H9 (cell line): Measurements from ENCODE around the gene TMEM131. TPM values are rescaled to one million over a fixed set of nuclear protein-coding genes. Genes with fewer than 3 reads are reported as not detected.

Experiments used
- DNase-seq: peaks from one replicate; pipeline ENCODE4 v3.0.0-alpha.2; 2017
- H2AFZ ChIP-seq: one replicate; pipeline ENCODE4 v1.6.1; 2013; ENCODE audit warnings: mild to moderate bottlenecking, low read length, control low read depth, moderate library complexity
- H2AK5ac ChIP-seq: 2 replicates; pipeline ENCODE4 v1.6.1; 2013; ENCODE audit warnings: low read length, control low read depth, mixed read lengths; ENCODE audit not compliant: insufficient read length
- H2BK120ac ChIP-seq: one replicate; pipeline ENCODE4 v1.6.1; 2013; ENCODE audit warnings: low read depth, mild to moderate bottlenecking, low read length, control low read depth, inconsistent platforms; ENCODE audit not compliant: poor library complexity, severe bottlenecking
- H2BK12ac ChIP-seq: 2 replicates; pipeline ENCODE4 v1.6.1; 2013; ENCODE audit warnings: low read length, control low read depth, mixed read lengths, low read depth; ENCODE audit not compliant: insufficient read length
- H2BK15ac ChIP-seq: 2 replicates; pipeline ENCODE4 v1.6.1; 2013; ENCODE audit warnings: low read depth, low read length, control low read depth
- H2BK20ac ChIP-seq: one replicate; pipeline ENCODE4 v1.6.1; 2013; ENCODE audit warnings: low read depth, mild to moderate bottlenecking, low read length, control low read depth, inconsistent platforms; ENCODE audit not compliant: poor library complexity, severe bottlenecking
- H2BK5ac ChIP-seq: 2 replicates; pipeline ENCODE4 v1.6.1; 2013; ENCODE audit warnings: low read length, control low read depth, mixed read lengths; ENCODE audit not compliant: insufficient read length
- H3K14ac ChIP-seq: 2 replicates; pipeline ENCODE4 v1.6.1; 2013; ENCODE audit warnings: low read length, control low read depth; ENCODE audit not compliant: insufficient read depth
- H3K18ac ChIP-seq: 2 replicates; pipeline ENCODE4 v1.6.1; 2013; ENCODE audit warnings: low read depth, mild to moderate bottlenecking, mixed read lengths, low read length, control low read depth; ENCODE audit not compliant: insufficient read length
- H3K23ac ChIP-seq: 2 replicates; pipeline ENCODE4 v1.6.1; 2013; ENCODE audit warnings: low read length, control low read depth, mixed read lengths, low read depth; ENCODE audit not compliant: insufficient read length
- H3K23me2 ChIP-seq: 2 replicates; pipeline ENCODE4 v1.6.1; 2013; ENCODE audit warnings: low read depth, mild to moderate bottlenecking, mixed read lengths, low read length, control low read depth; ENCODE audit not compliant: insufficient read length, poor library complexity, severe bottlenecking
- H3K27ac ChIP-seq: 2 replicates; pipeline ENCODE4 v1.5.1; 2013; ENCODE audit warnings: low read length, control low read depth, mixed read lengths, low read depth; ENCODE audit not compliant: insufficient read length
- H3K27me3 ChIP-seq: 2 replicates; pipeline ENCODE4 v1.6.1; 2013; ENCODE audit warnings: low read length, control low read depth, inconsistent platforms; ENCODE audit not compliant: insufficient read depth
- H3K4ac ChIP-seq: 2 replicates; pipeline ENCODE4 v1.6.1; 2013; ENCODE audit warnings: low read depth, mild to moderate bottlenecking, control low read depth, inconsistent platforms, low read length, moderate library complexity
- H3K4me1 ChIP-seq: 2 replicates; pipeline ENCODE4 v1.6.1; 2013; ENCODE audit warnings: low read length, control low read depth, inconsistent platforms; ENCODE audit not compliant: insufficient read depth
- H3K4me2 ChIP-seq: 2 replicates; pipeline ENCODE4 v1.6.1; 2013; ENCODE audit warnings: low read length, control low read depth, mixed read lengths; ENCODE audit not compliant: insufficient read length, insufficient read depth
- H3K56ac ChIP-seq: 2 replicates; pipeline ENCODE4 v1.6.1; 2013; ENCODE audit warnings: low read depth, mild to moderate bottlenecking, mixed read lengths, low read length, control low read depth; ENCODE audit not compliant: insufficient read length
- H3K79me1 ChIP-seq: 2 replicates; pipeline ENCODE4 v1.6.1; 2013; ENCODE audit warnings: low read depth, mild to moderate bottlenecking, moderate library complexity, low read length, control low read depth, inconsistent platforms; ENCODE audit not compliant: insufficient read depth, poor library complexity, severe bottlenecking
- H3K79me2 ChIP-seq: 2 replicates; pipeline ENCODE4 v1.6.1; 2013; ENCODE audit warnings: low read length, control low read depth, inconsistent platforms; ENCODE audit not compliant: insufficient read depth
- H3K9ac ChIP-seq: 2 replicates; pipeline ENCODE4 v1.6.1; 2013; ENCODE audit warnings: low read length, control low read depth, mixed read lengths; ENCODE audit not compliant: insufficient read length; ENCODE audit errors: extremely low read depth
- H3K9me3 ChIP-seq: one replicate; pipeline ENCODE4 v1.6.1; 2013; ENCODE audit warnings: low read depth, low read length, inconsistent platforms; ENCODE audit not compliant: control insufficient read depth
- H3T11ph ChIP-seq: one replicate; pipeline ENCODE4 v1.6.1; 2013; ENCODE audit warnings: mild to moderate bottlenecking, low read length, control low read depth, inconsistent platforms
- H4K20me1 ChIP-seq: one replicate; pipeline ENCODE4 v1.6.1; 2013; ENCODE audit not compliant: control insufficient read depth, insufficient read length, insufficient read depth
- H4K5ac ChIP-seq: 2 replicates; pipeline ENCODE4 v1.6.1; 2013; ENCODE audit warnings: low read depth, mild to moderate bottlenecking, mixed read lengths, low read length, control low read depth; ENCODE audit not compliant: insufficient read length
- H4K8ac ChIP-seq: replicated peaks from 2 replicates; pipeline ENCODE4 v1.6.1; 2013; ENCODE audit warnings: low read length, control low read depth, mixed read lengths, low read depth; ENCODE audit not compliant: insufficient read length
- H4K91ac ChIP-seq: 2 replicates; pipeline ENCODE4 v1.6.1; 2013; ENCODE audit warnings: low read depth, mild to moderate bottlenecking, moderate library complexity, mixed read lengths, low read length, control low read depth; ENCODE audit not compliant: insufficient read length
- H3K27ac Mint-ChIP-seq, 3 experiments: 2 replicates in 2 of 3; 3 replicates in 1 of 3; pipeline ENCODE4 v1.8.0; 2020 to 2021; ENCODE audit warnings: mixed read lengths in 3 of 3, mild to moderate bottlenecking in 1 of 3, moderate library complexity in 1 of 3
- H3K27me3 Mint-ChIP-seq: 2 replicates; pipeline ENCODE4 v1.8.0; 2021; ENCODE audit warnings: low read depth, mild to moderate bottlenecking, moderate library complexity, mixed read lengths
- H3K36me3 Mint-ChIP-seq, 3 experiments: 2 replicates in 2 of 3; 3 replicates in 1 of 3; pipeline ENCODE4 v1.8.0; 2020 to 2021; ENCODE audit warnings: low read depth in 3 of 3, mixed read lengths in 3 of 3; ENCODE audit not compliant: insufficient read depth in 1 of 3
- H3K4me1 Mint-ChIP-seq, 2 experiments: 2 replicates each; pipeline ENCODE4 v1.8.0; 2020; ENCODE audit warnings: mixed read lengths in 2 of 2
- H3K4me3 Mint-ChIP-seq, 2 experiments: 2 replicates in 1 of 2; 3 replicates in 1 of 2; pipeline ENCODE4 v1.8.0; 2020 to 2021; ENCODE audit warnings: mild to moderate bottlenecking in 2 of 2, mixed read lengths in 2 of 2, moderate library complexity in 1 of 2
- H3K9me3 Mint-ChIP-seq, 2 experiments: 2 replicates in 1 of 2; 3 replicates in 1 of 2; pipeline ENCODE4 v1.8.0; 2020; ENCODE audit warnings: mild to moderate bottlenecking in 2 of 2, mixed read lengths in 2 of 2, moderate library complexity in 1 of 2
- WGBS: extraction: QIAGEN DNeasy Blood & Tissue Kit; methylation state at CpG from one replicate; pipeline ENCODE4 v1.1.7; 2013; ENCODE audit warnings: missing lambda C conversion rate, low lambda C conversion rate, mixed read lengths; ENCODE audit not compliant: insufficient read length; ENCODE audit errors: extremely low coverage; 5-methylcytosine and 5-hydroxymethylcytosine counted together
- total RNA-seq: library from RNA; stranded (reverse); gene quantifications from 2 replicates; pipeline ENCODE4 v1.2.1, GENCODE V29; 2021
- TF ChIP-seq, protein P1 (sequence below): fragments of 200-600 bp; sonication (generic); conservative IDR thresholded peaks from 3 replicates; pipeline ENCODE4 v1.8.0; 2021; ENCODE audit warnings: antibody characterized with exemption, mild to moderate bottlenecking

The TMEM131 gene
- total RNA-seq, 1 experiment from 2014 or later = 20.9 TPM

GRCh38 chr2:97945791-97946190 is 50.0 kb downstream of the TMEM131 start:
- H3T11ph ChIP-seq = no peak overlapping the region
- no CpG with 5 or more reads among the region's 1 CpG for WGBS
- H3K9me3 ChIP-seq = no peaks in the 10 kb centered on the region
- Mint-ChIP-seq H3K27ac (no peak overlapping the region), H3K36me3 (peaks cover 6 to 13% (median 8%) of the 10 kb centered on the region in 3 experiments), H3K9me3 (peaks cover 12 to 14% of the 10 kb centered on the region in 2 experiments), H3K27me3 (no peaks in the 10 kb centered on the region), H3K4me3 (no peak overlapping the region), H3K4me1 (peaks cover under 1 to 10% of the 10 kb centered on the region in 2 experiments; a peak in 2 of 4 replicates)
- H3K56ac ChIP-seq = no peak overlapping the region
- H2BK20ac ChIP-seq = no peak overlapping the region
- no peak overlapping the region for H4K5ac ChIP-seq
- no peaks in the 10 kb centered on the region for H3K27me3 ChIP-seq
- no peak overlapping the region for H4K91ac ChIP-seq
- H3K27ac ChIP-seq = no peak overlapping the region
- H3K4me1 ChIP-seq = no peaks in the 10 kb centered on the region
- H3K18ac ChIP-seq = no peak overlapping the region
- no peak overlapping the region for H2AFZ ChIP-seq
- H3K4me2 ChIP-seq = no peak overlapping the region
- no peak overlapping the region for H3K4ac ChIP-seq
- no peaks in the 10 kb centered on the region for H3K79me1 ChIP-seq
- DNase-seq = no peak
- no peak overlapping the region for H3K9ac ChIP-seq
- no peaks in the 10 kb centered on the region for H4K20me1 ChIP-seq
- no peak overlapping the region for H2BK15ac ChIP-seq
- no peak overlapping the region for H3K23ac ChIP-seq
- H2BK12ac ChIP-seq = no peak overlapping the region
- H3K79me2 ChIP-seq = no peaks in the 10 kb centered on the region
- no peak overlapping the region for H3K14ac ChIP-seq
- no peak overlapping the region for H2AK5ac ChIP-seq
- no peak overlapping the region for H4K8ac ChIP-seq
- TF ChIP-seq, protein P1, sequence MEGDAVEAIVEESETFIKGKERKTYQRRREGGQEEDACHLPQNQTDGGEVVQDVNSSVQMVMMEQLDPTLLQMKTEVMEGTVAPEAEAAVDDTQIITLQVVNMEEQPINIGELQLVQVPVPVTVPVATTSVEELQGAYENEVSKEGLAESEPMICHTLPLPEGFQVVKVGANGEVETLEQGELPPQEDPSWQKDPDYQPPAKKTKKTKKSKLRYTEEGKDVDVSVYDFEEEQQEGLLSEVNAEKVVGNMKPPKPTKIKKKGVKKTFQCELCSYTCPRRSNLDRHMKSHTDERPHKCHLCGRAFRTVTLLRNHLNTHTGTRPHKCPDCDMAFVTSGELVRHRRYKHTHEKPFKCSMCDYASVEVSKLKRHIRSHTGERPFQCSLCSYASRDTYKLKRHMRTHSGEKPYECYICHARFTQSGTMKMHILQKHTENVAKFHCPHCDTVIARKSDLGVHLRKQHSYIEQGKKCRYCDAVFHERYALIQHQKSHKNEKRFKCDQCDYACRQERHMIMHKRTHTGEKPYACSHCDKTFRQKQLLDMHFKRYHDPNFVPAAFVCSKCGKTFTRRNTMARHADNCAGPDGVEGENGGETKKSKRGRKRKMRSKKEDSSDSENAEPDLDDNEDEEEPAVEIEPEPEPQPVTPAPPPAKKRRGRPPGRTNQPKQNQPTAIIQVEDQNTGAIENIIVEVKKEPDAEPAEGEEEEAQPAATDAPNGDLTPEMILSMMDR = no peak
- H3K23me2 ChIP-seq = no peaks in the 10 kb centered on the region
- no peak overlapping the region for H2BK5ac ChIP-seq
- H2BK120ac ChIP-seq = no peak overlapping the region
